Neural crest cell (in vitro differentiated cells): ENCODE results near the gene CSF2. TPM values are rescaled to one million over a fixed set of nuclear protein-coding genes. Genes with fewer than 3 reads are reported as not detected.

Experiments
- DNase-seq: peaks from one replicate; pipeline ENCODE4 v3.0.0; 2021; ENCODE audit warnings: low read depth, mixed read lengths, low spot score
- H3K27ac Mint-ChIP-seq: one replicate; pipeline ENCODE4 v1.8.0; 2021; ENCODE audit warnings: mild to moderate bottlenecking, mixed read lengths; ENCODE audit not compliant: unreplicated experiment
- H3K27me3 Mint-ChIP-seq: 2 replicates; pipeline ENCODE4 v1.8.0; 2021; ENCODE audit warnings: low read depth, mild to moderate bottlenecking, mixed read lengths
- H3K36me3 Mint-ChIP-seq: 2 replicates; pipeline ENCODE4 v1.8.0; 2021; ENCODE audit warnings: low read depth, mild to moderate bottlenecking, mixed read lengths
- H3K4me1 Mint-ChIP-seq: 2 replicates; pipeline ENCODE4 v1.8.0; 2021; ENCODE audit warnings: mixed read lengths
- H3K4me3 Mint-ChIP-seq: one replicate; pipeline ENCODE4 v1.8.0; 2021; ENCODE audit warnings: mild to moderate bottlenecking, mixed read lengths
- H3K9me3 Mint-ChIP-seq: 2 replicates; pipeline ENCODE4 v1.8.0; 2021; ENCODE audit warnings: mixed read lengths
- total RNA-seq: library from RNA; stranded (reverse); gene quantifications from 2 replicates; pipeline ENCODE4 v1.2.1, GENCODE V29; 2021
- TF ChIP-seq, protein P1 (sequence below): fragments of 200-600 bp; sonication (generic); conservative IDR thresholded peaks from 2 replicates; pipeline ENCODE4 v1.5.0; 2021; ENCODE audit warnings: antibody characterized with exemption, mild to moderate bottlenecking

CSF2 gene
- total RNA-seq, 1 donor from 2014 or later, result not detected

DNA sequence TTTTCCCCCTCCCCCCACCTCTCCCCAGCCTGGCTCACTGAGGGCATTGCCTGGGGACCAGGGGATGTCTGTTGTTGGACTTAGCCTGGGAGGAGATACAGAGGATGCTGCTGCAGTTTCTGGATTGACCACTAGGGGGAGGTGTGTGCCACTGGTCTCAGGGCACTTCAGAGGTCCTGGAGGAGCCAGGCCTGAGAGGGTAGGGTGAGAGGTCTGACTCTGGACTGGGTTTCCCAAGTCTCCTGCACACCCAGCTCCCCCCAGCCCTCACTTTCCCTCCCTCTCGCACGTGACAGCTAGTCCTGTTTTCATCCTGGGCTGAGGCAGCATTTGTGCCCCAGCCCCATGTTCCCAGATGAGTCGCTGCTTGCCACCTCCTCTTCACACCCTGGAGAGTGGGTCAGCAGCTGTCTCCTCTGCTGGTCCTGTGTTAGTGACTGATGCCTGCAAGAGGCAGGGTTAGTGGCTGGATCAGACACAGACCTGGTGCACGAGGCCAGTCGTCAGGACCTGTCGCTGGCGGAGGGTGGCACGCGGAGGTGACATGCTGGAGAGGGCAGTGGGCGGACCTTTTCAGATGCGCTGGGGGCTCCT lies 8.8 kb upstream of the CSF2 start:
- H3K9me3 Mint-ChIP-seq, result no peaks in the 10 kb centered on the region
- H3K36me3 Mint-ChIP-seq, result no peaks in the 10 kb centered on the region
- TF ChIP-seq, protein P1, sequence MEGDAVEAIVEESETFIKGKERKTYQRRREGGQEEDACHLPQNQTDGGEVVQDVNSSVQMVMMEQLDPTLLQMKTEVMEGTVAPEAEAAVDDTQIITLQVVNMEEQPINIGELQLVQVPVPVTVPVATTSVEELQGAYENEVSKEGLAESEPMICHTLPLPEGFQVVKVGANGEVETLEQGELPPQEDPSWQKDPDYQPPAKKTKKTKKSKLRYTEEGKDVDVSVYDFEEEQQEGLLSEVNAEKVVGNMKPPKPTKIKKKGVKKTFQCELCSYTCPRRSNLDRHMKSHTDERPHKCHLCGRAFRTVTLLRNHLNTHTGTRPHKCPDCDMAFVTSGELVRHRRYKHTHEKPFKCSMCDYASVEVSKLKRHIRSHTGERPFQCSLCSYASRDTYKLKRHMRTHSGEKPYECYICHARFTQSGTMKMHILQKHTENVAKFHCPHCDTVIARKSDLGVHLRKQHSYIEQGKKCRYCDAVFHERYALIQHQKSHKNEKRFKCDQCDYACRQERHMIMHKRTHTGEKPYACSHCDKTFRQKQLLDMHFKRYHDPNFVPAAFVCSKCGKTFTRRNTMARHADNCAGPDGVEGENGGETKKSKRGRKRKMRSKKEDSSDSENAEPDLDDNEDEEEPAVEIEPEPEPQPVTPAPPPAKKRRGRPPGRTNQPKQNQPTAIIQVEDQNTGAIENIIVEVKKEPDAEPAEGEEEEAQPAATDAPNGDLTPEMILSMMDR, result peak; percentile 83
- peak; percentile 90 for DNase-seq
- no peak overlapping the region for H3K4me3 Mint-ChIP-seq
- no peak overlapping the region for H3K27ac Mint-ChIP-seq
- no peaks in the 10 kb centered on the region for H3K27me3 Mint-ChIP-seq
- H3K4me1 Mint-ChIP-seq, result peaks cover 4% of the 10 kb centered on the region

GRCh38 chr5:132065351-132065937 lies 8.1 kb upstream of the CSF2 start:
- Mint-ChIP-seq H3K27me3 (no peaks in the 10 kb centered on the region), H3K4me3 (no peak overlapping the region), H3K9me3 (no peaks in the 10 kb centered on the region), H3K36me3 (no peaks in the 10 kb centered on the region), H3K4me1 (peaks cover 4% of the 10 kb centered on the region), H3K27ac (no peak overlapping the region)
- DNase-seq, result peak; percentile 42
- TF ChIP-seq, protein P1, result peak; percentile 61

DNA sequence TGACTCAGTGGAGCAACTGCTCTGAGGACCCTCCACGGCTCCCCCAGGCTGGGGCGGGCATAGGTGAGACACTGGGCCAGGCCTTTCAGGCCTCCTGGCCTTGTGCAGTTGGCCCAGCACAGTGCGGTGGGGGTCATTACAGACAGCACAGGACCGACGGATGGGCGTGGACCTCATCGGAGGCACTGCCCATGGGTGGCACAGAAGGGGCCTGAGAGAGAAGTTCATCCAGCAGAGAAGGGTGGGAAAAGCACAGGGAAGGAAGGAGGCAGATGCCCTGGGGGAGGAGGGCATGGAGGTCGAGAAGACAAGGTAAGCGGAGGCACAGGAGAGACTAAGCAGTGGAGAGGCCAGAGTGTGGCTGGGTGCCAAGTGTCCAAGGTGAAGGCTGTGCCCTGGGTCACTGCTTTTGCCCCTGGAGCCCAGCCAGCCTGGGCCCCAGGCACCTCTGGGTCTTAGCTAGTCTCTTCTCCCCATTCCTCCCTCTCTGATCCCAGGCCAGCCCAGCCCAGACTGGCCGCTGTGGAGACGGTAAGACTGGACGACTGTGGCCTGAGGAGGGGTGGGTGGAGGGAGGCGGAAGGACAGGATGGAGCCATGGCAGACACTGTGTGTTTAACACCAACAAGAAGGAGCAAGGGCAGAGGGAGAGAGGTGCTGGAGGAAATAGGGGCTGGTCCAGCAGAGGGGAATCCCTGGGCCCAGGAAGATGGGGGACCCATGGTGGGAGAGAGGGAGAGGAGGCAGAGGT lies 7.5 kb upstream of the CSF2 start:
- Mint-ChIP-seq H3K27ac (no peak overlapping the region), H3K27me3 (no peaks in the 10 kb centered on the region), H3K4me3 (no peak overlapping the region), H3K4me1 (peaks cover 4% of the 10 kb centered on the region), H3K9me3 (no peaks in the 10 kb centered on the region), H3K36me3 (no peaks in the 10 kb centered on the region)
- TF ChIP-seq, protein P1, result no peak
- DNase-seq, result no peak

- Mint-ChIP-seq H3K36me3 (no peaks in the 10 kb centered on the region), H3K27me3 (no peaks in the 10 kb centered on the region), H3K9me3 (no peaks in the 10 kb centered on the region), H3K4me3 (no peak overlapping the region), H3K4me1 (peaks cover 4% of the 10 kb centered on the region), H3K27ac (no peak overlapping the region)
- TF ChIP-seq, protein P1, result no peak
- no peak for DNase-seq
These were observed 6.7 kb upstream of the CSF2 start for GRCh38 chr5:132066871-132067270.

DNA sequence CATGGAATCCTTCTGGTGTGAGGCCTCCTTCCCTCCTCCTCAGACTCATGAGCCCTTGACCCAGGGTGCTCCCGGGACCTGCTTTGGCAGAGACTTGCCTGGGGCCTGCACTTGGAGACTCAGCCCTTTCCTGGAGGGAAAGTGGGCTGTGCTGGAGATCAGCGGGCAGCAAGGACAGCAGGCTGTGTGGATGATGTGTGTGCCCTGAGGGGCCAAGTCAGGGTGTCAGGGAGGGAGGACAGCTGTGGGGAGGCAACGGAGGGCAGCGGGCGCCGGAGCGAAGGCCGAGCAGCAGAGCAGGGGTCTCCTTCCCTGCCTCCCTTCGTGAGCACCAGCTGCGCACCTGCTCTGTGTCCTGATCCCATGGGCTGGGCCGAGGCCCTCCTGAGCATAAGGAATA lies 6.1 kb upstream of the CSF2 start:
- Mint-ChIP-seq H3K9me3 (no peaks in the 10 kb centered on the region), H3K36me3 (no peaks in the 10 kb centered on the region), H3K4me1 (peaks cover 4% of the 10 kb centered on the region), H3K4me3 (no peak overlapping the region), H3K27ac (no peak overlapping the region), H3K27me3 (no peaks in the 10 kb centered on the region)
- DNase-seq, result no peak
- TF ChIP-seq, protein P1, result no peak
